ENCODE results near the gene RBBP4.
A peak's percentile ranks its signal among the peaks of the same experiment; 100 is the strongest.
"Not testable (repeated sequence)": the region's sequence is repeated elsewhere in the genome, so short reads cannot be mapped to it uniquely, and the experiment has no call there.

The RBBP4 gene

DNA sequence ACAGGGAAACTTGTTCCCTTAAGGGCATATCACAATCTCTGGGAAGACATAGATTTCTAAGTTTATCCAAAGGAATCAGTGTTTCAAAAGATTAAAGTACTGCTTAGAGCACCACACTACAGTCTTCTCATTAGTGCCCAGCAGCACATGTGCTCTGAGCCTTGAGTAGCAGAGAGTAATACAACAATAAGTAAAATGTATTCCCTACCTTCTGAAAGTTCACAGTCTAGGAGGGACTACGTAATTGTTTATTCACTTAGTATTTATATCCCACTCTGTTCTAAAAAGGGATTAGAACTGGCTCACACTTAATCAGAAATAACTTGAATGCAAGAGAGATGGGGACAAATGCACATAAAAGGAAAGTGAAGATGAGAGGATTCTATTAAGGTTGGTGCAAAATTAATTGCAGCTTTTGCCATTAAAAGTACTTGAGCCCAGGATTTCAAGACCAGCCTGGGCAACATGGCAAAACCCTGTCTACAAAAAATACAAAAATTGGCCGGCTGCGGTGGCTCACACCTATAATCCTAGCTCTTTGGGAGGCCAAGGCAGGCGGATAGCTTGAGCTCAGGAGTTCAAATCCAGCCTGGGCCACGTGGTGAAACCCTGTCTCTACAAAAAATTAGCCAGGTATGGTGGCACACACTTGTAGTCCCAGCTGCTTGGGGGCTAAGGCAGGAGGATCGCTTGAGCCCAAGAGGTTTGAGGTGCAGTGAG, 42.6 kb downstream of the RBBP4 start:
- no peak for DNase-seq (ENCODE audit: low spot score)

DNA sequence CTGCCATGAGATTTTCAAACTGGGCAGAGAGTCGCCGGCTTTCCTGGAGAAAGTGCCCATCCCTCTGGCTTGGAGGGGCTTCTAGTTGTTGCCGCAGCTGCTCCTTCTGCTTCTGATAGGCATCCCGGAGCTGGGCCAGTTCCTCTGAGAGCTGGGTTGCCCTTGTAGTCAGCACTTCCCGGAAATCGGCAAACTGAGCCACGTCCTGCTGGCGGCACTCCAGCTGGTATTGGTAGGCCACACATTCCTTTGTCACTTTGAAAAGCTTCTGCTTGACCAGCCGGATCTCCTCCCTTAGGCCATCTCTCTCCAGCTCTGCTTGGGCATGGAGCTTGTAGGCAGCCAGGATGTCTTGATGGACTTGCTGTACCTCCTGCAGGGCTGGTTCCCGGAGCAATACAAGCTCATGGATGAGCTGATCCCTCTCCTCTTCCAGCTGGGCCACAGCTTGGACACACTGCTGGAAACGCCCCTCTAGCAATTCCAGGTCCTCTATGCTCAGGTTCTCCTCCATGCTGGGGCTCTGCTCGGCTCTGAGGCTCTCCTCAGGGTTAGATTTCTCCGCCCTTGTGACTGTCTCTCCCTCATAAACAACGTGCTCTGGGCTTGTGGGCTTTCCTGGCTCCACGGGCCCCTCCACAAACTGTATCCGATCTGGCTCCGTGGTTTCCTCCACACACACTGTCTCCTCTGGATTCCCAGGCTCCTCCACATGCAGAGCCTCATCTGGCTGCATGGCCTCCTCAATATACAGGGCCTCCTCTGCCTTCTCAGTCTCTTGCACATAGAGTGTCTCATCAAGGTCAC, 44.3 kb downstream of the RBBP4 start:
- no peak for DNase-seq (ENCODE audit: low spot score)

DNA sequence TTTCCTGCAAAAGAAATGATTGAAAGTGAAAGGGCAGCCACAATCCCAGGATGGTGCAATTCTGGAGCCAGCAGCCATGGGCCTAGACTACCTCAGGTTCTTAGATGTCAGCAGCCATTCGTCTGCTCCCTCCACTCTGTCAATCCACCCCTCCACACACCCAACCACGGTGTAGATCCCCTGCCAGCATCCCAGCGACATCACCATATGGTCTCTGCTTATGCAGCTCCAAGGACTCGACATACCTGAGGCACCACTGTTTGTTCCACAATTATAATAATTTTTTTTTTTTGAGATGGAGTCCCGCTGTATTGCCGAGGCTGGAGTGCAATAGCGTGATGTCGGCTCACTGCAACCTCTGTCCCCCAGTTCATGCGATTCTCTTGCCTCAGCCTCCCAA, 45.0 kb downstream of the RBBP4 start:
- DNase-seq (ENCODE audit: low spot score), result no peak

DNA sequence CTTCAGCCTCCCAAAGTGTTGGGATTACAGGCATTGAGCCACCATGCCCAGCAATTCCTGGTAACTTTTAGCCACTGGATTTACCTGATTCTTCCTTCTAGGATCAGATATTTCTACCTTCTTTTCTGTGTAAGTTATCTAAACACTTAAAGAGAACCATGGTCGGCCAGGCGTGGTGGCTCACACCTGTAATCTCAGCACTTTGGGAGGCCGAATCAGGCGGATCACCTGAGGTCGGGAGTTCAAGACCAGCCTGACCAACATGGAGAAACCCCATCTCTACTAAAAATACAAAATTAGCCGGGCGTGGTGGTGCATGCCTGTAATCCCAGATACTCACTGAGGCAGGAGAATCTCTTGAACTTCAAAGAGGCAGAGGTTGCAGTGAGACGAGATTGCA, 46.0 kb downstream of the RBBP4 start:
- not testable (repeated sequence) for DNase-seq (ENCODE audit: low spot score)

DNA sequence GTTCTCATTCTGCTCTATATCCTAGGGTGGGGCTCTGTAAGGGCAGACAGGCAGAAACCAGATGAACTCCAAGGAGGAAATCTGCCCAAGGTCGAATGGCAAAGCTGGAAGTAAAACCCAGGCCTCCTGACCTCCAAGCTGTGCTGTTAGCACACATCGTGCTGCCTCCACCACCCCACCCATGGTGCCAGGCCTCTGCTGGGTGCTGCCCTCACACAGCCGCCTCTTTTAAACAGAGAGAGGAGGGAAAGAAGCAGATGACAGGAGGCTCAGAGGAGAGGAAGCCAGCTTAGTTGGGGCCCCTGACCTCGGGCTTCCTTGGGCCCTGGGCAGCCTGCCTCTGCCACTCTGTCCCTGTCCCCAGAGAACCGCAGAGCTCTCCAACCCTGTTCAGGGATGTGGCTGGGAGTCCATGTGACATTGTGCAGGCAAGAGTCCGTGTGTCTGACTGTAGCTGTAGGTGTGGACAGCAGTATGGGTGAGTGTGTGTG, 50.5 kb downstream of the RBBP4 start:
- DNase-seq (ENCODE audit: low spot score), result no peak

DNA sequence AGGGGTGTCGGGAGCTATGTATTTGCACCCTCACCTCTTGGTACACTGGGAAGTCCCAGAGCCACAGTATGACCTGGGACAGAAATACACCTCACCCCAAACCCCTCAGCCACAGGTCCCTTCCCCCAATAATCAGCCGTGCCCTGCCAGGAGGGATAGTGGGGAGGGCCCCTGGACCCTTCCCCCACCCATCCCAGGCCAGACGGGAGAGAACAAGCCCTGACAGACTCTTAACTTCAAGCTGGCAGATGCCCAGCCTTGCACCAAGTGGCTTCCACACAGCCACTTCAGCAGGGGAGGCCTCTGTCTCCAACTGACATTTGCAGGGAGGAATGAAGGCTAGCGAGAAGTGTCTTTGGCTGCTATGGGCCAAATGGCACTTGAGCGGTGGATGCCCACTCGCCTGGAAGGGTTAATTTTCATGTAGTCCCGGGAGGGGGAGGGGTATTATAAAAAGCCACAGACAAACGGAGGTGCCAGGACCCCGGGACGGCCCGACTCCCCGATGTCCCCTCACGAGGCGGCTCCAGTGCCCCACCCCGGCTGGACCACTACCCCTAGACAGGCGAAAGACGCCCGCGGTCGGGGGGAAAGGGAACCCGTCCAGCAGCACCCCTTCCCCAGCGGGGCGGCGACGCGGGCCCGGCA, 51.1 kb downstream of the RBBP4 start:
- no peak for DNase-seq (ENCODE audit: low spot score)

DNA sequence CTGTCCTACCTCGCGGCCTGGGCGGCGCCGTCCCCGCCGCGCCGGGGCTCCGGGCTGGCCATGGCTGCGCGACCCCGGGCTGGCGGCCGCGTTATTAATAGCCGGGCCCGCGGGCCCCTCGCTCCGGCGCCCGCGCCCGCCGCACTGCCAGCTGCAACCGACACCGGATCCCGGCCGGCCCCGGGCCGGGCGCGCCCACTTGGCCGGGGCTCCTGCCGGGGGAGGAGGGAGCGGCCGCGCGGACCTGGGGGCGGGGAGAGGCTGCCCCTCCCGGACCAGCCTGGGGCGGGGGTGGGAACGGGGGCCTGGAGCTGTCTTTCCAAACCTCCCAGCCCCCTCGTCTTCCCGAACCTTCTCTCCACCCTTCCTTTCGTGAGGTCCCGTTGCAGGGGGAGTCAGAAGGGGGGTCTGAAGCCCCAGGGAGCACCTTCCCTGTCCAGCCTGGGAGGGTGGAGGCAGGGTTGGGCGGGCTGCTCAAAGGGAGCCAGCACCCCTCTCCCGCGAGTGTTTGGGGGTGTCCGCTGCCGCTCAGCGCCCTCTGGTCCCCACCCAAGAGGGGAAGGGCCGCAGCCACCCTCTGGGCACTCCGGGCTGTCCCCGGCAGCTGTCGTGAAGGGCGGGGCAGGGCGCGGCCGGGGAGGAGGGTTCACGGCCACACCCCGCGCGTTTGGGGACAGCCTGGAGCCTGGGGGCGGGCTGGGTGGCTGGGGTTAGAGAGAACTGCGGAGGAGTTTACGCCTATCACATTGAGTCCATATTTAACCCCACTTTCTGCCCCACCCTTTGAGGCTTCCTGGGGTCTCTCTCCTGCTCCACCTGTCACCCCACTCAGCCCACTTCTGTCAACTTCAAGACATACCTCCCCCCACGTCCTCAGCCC, 51.8 kb downstream of the RBBP4 start, which contains the start of gene SYNC:
TSS of gene SYNC (minus strand) at position 172 of the 880 bp plus-strand sequence. CDS start at position 62, 110 bp downstream.
- DNase-seq (ENCODE audit: low spot score), result no peak

DNA sequence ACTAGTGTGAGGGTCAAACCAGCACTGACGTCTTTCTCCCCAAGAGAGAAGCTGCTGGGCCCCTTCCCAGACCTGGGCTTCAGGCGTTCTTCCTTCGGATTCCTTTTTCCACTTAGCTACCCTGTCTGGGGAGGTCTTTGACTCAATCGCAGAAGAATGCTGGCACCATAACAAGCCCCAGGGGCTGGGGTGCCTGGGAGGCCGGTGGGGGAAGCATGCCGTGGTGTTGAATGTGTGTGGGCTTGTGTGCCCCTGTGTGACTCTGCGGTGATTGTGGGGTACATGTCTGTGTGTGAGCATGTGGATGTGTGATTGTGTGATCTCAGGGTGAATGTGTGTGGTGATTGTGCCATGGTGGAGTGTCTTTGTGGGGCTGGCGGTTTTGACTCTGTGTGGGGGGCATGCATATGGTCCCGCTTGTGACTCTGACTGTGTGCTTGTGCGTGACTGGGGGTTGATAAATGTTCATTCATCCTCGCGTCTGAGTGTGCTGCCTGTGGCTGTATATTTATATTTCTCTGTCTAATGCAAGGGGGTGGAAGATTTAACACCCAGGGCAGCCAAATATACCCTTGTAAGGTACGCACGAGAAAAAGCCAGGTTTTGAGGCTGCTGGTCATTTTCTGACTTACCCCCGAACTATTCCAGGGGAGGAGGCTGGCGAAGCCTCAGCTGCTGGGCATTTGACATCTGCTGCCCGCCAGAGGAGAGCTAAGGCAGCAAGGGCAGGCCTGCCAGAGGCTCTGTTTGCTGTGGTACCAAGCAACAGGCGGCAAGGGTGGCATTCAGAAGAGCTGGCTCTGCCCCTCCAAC, 52.7 kb downstream of the RBBP4 start:
- no peak for DNase-seq (ENCODE audit: low spot score)

DNA sequence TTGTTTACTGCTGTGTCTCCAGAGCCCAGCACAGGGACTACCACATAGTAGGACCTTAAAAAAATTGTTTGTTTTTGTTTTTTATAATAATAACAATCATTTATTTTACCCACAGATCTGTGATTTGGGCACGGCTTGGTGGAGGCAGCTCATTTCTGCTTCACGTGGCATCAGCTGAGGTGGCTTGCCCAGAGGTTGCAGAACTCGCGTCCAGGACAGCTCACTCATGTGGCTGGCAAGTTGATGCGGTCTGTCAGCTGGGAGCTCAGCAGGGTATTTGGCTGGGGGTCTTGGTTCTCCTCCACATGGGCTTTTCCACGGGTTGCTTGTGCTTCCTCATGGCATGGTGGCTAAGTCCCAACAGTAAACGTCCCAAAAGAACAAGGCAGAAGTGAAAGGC, 54.5 kb downstream of the RBBP4 start:
- no peak for DNase-seq (ENCODE audit: low spot score)

DNA sequence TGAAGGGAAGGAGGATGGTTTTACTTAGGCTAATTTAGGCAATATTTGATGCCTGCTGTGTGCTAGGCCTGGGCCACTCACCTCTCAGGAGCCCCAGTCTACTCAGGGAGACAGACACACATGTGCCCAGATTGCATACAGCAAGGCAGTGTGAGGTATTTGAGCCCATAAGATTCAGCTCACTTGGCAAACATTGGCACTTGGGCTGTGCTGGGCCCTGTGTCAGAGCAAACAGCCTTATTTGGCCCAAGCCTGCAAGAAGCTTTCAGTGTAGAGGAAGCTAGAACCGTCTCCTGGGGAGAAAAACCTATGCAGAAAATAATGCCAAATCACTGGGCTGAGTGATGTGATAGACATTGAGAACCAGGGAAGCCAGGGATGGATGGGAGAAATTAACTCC, 55.5 kb downstream of the RBBP4 start:
- no peak for DNase-seq (ENCODE audit: low spot score)

DNA sequence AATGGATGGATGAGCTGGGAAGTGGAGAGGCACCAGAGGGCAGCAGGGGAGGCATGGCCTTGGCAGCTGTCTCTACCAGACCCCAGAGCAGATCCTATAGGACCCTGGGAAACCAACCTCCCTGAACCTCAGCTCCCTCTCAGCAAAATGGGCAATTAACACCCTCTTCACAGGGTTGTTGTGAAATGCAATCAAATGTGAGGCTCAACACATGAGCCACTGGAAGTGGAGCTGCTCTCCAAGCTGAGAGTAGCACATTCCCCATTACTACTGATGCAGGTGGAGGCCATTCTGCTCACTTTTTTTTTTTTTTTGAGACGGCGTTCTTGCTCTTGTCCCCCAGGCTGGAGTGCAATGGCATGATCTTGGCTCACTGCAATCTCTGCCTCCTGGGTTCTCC, 58.1 kb downstream of the RBBP4 start:
- no peak for DNase-seq (ENCODE audit: low spot score)

DNA sequence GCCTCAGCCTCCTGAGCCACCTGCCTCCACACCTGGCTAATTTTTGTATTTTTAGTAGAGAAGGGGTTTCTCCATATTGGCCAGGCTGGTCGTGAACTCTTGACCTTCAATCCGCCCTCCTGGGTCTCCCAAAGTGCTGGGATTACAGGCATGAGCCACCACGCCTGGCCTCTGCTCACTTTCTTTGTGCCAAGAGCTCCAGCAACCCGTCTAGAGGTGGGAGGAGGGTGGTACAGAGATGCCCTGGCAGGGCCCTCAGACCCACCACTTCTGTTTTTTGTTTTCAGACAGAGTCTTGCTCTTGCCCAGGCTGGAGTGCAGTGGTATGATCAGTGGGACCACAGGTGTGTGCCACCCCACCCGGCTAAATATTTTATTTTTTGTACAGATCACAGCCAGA, 58.5 kb downstream of the RBBP4 start:
- DNase-seq (ENCODE audit: low spot score), result no peak

DNA sequence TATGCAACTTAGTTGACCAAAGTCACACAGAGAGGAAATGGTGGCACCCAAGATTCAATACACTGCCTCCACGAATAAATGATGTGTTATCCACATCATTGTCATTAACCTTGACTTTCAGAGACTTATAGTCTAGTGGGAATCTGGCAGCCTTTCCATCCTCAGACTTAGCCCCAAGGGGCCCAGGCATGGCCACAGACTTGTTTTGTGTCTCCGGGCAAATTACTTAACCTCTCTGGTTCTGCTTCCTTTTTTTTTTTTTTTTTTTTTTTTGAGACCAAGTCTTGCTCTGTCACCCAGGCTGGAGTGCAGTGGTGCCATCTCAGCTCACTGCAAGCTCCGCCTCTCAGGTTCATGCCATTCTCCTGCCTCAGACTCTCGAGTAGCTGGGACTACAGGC, 60.2 kb downstream of the RBBP4 start:
- DNase-seq (ENCODE audit: low spot score), result not testable (repeated sequence)

DNA sequence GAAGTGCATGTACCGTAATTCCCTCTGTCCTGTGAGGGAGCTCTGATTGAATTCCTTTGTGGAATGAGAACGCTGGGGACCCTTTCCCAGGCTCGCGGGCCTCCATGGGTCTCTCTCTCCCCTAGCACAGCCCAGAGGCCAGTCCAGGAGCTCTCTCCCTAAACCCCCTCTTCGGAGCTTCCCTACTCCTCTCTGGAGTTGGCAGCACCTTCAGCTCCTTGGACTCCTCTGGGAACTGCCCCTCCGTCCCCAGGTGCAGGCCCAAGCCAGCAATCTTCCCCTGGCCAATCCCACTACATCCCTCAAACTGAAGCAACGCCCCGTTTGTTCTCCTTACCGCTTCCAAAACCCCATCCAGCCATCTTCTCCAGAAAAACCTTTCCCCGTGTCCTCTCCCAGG, 62.1 kb downstream of the RBBP4 start:
- DNase-seq (ENCODE audit: low spot score), result no peak

DNA sequence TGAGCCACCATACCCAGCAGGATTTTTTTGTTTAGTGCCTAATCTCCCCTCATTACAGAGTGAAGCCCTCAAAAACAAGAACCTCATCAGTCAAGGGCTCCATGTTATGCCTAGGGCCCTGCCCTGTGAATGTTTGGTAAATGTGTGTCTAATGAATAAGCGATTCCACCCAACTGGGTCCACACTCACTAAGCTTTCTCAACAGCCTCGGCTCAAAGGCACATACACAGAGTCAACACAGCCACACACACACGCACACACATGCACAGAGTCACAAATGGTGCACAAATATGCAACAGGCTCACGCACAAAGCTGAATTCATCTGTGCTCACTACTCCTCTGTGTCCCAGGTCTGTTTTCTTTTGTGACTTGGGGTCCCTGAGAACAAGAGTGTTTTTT, 63.3 kb downstream of the RBBP4 start:
- DNase-seq (ENCODE audit: low spot score), result no peak

DNA sequence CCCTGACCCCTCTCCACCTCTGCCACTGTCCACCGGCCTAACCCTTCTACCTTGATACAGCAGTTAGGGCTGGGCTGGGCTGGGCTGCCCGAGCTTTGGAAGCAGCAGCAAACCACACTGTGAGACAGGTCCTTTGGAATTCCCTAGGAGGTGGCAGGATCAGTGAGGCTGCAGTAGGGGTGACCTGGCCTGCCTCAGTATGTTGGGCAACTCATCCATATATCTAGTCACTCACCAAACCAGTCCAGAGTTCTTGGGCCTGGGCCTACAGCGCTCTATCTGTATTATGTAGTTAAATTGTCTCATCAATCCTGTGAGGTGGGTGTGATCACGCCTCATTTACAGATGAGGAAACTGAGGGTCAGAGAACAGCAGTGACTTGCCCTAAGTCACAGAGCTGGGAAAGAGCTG, 64.9 kb downstream of the RBBP4 start:
- DNase-seq (ENCODE audit: low spot score), result no peak

DNA sequence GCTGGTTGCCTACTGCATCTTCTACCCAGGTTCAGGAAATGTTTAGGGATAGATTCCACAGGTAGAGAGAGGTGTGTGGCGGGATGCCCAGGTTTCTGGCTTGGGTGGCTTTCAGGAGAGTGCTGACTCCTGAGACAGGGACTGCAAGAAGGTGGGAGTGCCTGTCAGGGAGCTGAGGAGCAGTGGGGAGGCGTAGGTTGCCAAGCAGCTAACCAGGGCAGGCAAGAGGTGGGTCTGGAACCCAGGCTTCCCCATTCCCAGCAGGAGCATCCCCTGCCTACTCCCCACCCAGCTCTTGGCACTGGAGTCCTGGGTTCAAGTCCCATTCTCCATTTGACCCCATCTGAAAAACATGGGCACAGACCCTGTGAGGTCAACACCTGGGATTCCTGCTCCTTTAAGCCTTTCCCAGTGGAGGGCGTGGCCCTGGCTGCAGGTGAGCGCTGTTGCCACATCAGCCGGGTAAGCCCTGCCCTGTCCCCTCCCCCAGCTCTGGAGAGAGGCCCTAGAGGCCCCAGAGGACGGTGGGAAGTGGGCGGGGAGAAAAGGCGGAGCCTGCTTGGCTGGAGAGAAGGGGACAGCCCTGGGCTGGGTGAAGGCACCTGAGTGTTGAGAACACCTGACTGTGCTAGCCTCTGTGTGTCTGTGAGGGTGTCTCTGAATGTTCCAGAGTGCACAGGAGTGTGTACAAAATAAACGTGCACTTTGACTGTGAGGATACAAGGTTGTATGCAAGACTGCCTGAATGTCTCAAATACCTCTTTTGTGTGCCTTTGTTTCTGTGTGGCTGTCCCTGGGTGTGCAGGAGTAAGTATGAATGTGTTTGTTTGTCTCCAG, 65.5 kb downstream of the RBBP4 start:
- peak; percentile 54 for DNase-seq (ENCODE audit: low spot score)

DNA sequence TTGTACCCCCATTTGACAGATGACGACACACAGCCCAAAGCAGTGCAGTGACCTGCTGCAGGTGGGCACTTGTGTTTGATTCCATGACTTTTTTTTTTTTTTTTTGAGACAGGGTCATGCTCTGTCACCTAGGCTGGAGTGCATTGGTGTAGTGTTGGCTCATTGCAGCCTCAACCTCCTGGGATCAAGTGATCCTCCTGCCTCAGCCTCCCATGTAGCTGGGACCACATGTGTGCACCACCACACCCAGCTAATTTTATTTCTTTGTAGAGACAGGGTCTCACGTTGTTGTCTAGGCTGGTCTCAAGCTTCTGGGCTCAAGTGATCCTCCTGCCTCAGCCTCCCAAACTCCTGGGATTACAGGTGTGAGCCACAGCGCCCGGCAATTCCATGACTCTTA, 66.5 kb downstream of the RBBP4 start:
- DNase-seq (ENCODE audit: low spot score), result no peak

DNA sequence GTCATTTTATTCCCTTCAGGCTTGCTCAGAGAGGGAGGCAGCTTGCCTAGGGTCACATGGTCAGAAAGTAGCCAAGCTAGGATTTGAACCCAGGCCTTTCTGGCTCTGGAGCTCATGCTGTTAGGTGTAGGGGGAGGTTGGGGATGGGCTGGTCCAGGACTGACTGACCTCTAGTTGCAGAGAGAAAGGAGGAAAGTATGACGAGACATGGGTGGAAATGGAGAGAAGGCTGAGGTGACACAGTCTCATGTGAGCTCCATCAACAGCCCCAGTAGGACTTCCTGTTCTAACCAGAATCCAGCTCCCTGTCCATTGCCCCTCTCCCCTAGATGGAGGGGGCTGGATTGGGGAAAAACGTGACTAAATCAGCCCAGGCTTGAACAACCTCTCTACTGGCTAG, 67.0 kb downstream of the RBBP4 start:
- DNase-seq (ENCODE audit: low spot score), result no peak

DNA sequence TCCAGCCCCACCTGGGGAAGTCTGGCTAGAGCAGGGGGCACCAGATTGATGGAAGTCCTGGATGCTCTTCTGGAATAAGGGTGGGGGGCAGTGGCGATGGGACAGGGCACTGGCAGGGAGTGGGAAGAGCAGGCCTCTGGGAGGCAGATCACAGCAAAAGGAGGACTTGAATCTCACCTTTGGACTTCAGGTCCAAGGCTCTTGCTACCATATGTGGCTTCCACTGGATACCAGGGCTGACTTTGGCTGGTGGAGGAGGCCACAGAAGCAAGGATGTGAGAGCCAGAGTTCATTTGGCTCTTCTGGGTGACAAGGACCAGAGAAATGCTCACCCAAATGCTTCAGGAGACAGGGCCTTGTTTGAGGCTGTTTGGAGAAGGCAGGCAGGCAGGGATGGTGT, 67.5 kb downstream of the RBBP4 start:
- no peak for DNase-seq (ENCODE audit: low spot score)

Measured in SK-N-DZ (cell line).